ENCODE results near the gene KCNIP2. TPM values are rescaled to one million over a fixed set of nuclear protein-coding genes. Genes with fewer than 3 reads are reported as not detected.

KCNIP2 gene
- total and polyA plus RNA-seq, 2 of the 13 experiments (the other 11 are each of a cell fraction or from before 2014, with no cell fraction given): 0.42 to 0.70 TPM

GRCh38 chr10:101817337-101818118, 26.1 kb downstream of the KCNIP2 start:
- peak overlapping the region; percentile 87 for H3K9ac ChIP-seq (ENCODE audit: insufficient read depth, low read depth, low read length)
- H3K36me3 ChIP-seq (replicated peaks in 1 of 2; ENCODE audit: control insufficient read depth in 1 of 2, insufficient read depth in 2 of 2, low read length in 2 of 2): peaks cover 0 to 7% of the 10 kb centered on the region in 2 experiments; a peak in 3 of 5 replicates
- in situ Hi-C loops (cut with HindIII; ENCODE audit: extremely low pct_ligation_motif_present, low pct_unique_long_range_greater_than_20kb) (no loop called here), intact Hi-C loops (cut with micrococcal nuclease; ENCODE audit: unreplicated experiment) (loop anchor here (2.0 to 10.0 kb wide), 2 partner anchors 19 to 687 kb away; partner anchors contain the start of genes ACTR1A and SUFU)
- no peaks in the 10 kb centered on the region for H3K9me3 ChIP-seq (ENCODE audit: low read length)
- H2AFZ ChIP-seq (ENCODE audit: low read length): no peak overlapping the region
- no peaks in the 10 kb centered on the region; a peak in 1 of 5 replicates for H3K27me3 ChIP-seq (ENCODE audit: control insufficient read depth in 1 of 2, insufficient read depth in 2 of 2, low read length in 2 of 2)
- ChIA-PET POLR2A (interaction anchor here (0.7 to 2.3 kb wide), 8 partner anchors 13 to 297 kb away, joined by 3 to 17 read pairs (median 4); partner anchors contain the start of gene NPM3), CTCF (ENCODE audit: low intra/inter-chr PET ratio, low total read pairs) (no interaction called here)
- H3K79me2 ChIP-seq (ENCODE audit: insufficient read depth, low read length): peaks cover 68% of the 10 kb centered on the region
- H3K4me1 ChIP-seq (ENCODE audit: insufficient read depth, low read length): peaks cover 38% of the 10 kb centered on the region
- H4K20me1 ChIP-seq (ENCODE audit: insufficient read depth, low read length): peaks cover 46% of the 10 kb centered on the region
- BruUV-seq (replicated peaks): no TSS peak
- DNase-seq (ENCODE audit: low spot score) (no peak), ATAC-seq (peak; percentile 47), FAIRE-seq (no peak)
- 0% methylated on average over 12 of the region's 44 CpGs for WGBS (ENCODE audit: low lambda C conversion rate)
- H3K4me2 ChIP-seq (ENCODE audit: low read depth, low read length): peak overlapping the region; percentile 94
- H3K27ac ChIP-seq (ENCODE audit: extremely low read length, insufficient read depth, low read length): peak overlapping the region; percentile 91
- H3K4me3 ChIP-seq (replicated peaks in 1 of 3; ENCODE audit: insufficient read depth in 1 of 3, low read depth in 2 of 3, low read length in 3 of 3): peak overlapping the region; percentile 81 to 95 (median 89)
- TF ChIP-seq TFDP2 (CRISPR knock-in tag; IDR thresholded peaks at IDR 0.05): no peak
- TF ChIP-seq ZNF580 (CRISPR knock-in tag; IDR thresholded peaks at IDR 0.05; ENCODE audit: borderline replicate concordance, low read depth): no peak
- TF ChIP-seq ASH2L (IDR thresholded peaks at IDR 0.05; ENCODE audit: insufficient read length, low read depth, low read length): peak; percentile 57
- 0 out of 2 replicates have a peak, but pooled peaks have one; percentile 54 for TF ChIP-seq CREBL2 (CRISPR knock-in tag; IDR thresholded peaks at IDR 0.05; ENCODE audit: borderline replicate concordance)
- 0 out of 2 replicates have a peak, but pooled peaks have one; percentile 45 for TF ChIP-seq ZNF598 (CRISPR knock-in tag; IDR thresholded peaks at IDR 0.05; ENCODE audit: borderline replicate concordance)
- TF ChIP-seq SCMH1 (CRISPR knock-in tag; IDR thresholded peaks at IDR 0.05; ENCODE audit: borderline replicate concordance): no peak
- TF ChIP-seq ZNF407 (CRISPR knock-in tag; IDR thresholded peaks at IDR 0.05; ENCODE audit: not compliant biosample characterization): peak; percentile 44
- 0 out of 2 replicates have a peak, but pooled peaks have one; percentile 6 for TF ChIP-seq SIN3A (IDR thresholded peaks at IDR 0.05; ENCODE audit: borderline replicate concordance, low read depth, low read length)
- TF ChIP-seq ZNF280B (CRISPR knock-in tag; IDR thresholded peaks at IDR 0.05; ENCODE audit: borderline replicate concordance): no peak
